B cell (primary cell): ENCODE measurements around the gene TWNK.

Experiments used
- EZH2 ChIP-seq: IDR thresholded peaks from 2 replicates; pipeline ENCODE4 v1.6.1; 2012; ENCODE audit warnings: borderline replicate concordance, low read depth, mild to moderate bottlenecking, moderate library complexity, low read length; ENCODE audit not compliant: insufficient read depth, poor library complexity, severe bottlenecking
- TF ChIP-seq, protein P1 (sequence below): fragments of 200-600 bp; IDR thresholded peaks from one replicate; pipeline ENCODE4 v1.8.0; 2022; ENCODE audit warnings: antibody characterized with exemption, mild to moderate bottlenecking

DNA sequence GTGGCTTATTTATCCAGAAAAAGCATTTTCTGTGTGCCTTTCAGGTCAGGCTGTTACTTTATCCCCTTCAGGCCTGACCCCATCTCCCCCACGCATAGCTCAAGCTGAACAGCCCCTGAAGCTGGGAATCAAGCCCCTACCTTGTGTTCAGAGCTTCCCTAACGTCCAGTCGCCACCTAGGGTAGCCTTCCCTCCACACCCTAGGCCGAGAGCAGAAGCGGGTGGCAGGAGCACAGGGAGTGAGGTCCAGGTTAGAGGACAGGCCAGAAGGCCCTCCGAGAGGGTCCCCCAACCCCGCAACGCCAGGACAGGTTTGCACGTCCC lies 18.5 kb upstream of the TWNK start:
- TF ChIP-seq, protein P1, sequence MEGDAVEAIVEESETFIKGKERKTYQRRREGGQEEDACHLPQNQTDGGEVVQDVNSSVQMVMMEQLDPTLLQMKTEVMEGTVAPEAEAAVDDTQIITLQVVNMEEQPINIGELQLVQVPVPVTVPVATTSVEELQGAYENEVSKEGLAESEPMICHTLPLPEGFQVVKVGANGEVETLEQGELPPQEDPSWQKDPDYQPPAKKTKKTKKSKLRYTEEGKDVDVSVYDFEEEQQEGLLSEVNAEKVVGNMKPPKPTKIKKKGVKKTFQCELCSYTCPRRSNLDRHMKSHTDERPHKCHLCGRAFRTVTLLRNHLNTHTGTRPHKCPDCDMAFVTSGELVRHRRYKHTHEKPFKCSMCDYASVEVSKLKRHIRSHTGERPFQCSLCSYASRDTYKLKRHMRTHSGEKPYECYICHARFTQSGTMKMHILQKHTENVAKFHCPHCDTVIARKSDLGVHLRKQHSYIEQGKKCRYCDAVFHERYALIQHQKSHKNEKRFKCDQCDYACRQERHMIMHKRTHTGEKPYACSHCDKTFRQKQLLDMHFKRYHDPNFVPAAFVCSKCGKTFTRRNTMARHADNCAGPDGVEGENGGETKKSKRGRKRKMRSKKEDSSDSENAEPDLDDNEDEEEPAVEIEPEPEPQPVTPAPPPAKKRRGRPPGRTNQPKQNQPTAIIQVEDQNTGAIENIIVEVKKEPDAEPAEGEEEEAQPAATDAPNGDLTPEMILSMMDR, result no peak
- no peak for TF ChIP-seq EZH2
